Ascending aorta (tissue), 2 donors: Measurements from ENCODE around the gene SUPT4H1. TPM values are rescaled to one million over a fixed set of nuclear protein-coding genes. Genes with fewer than 3 reads are reported as not detected.

Source experiments
- DNase-seq, 2 donors: peaks; one replicate each; pipeline ENCODE4 v3.0.0-alpha.2; 2019; ENCODE audit warnings: low spot score in 2 of 2
- H3K27ac ChIP-seq, 2 donors: fragments of 200-600 bp; sonication (generic); one replicate each; pipeline ENCODE4 v1.5.1; 2016 to 2017; ENCODE audit warnings: mild to moderate bottlenecking in 1 of 2
- H3K27me3 ChIP-seq: fragments of 200-600 bp; sonication (generic); one replicate; pipeline ENCODE4 v1.5.1; 2017
- H3K36me3 ChIP-seq, 2 donors: fragments of 200-600 bp; sonication (generic); one replicate each; pipeline ENCODE4 v1.5.1; 2016
- H3K4me1 ChIP-seq, 2 donors: fragments of 200-600 bp; sonication (generic); one replicate each; pipeline ENCODE4 v1.5.1; 2016 to 2017; ENCODE audit warnings: mild to moderate bottlenecking in 1 of 2
- H3K4me3 ChIP-seq, 2 donors: fragments of 200-600 bp; sonication (generic); one replicate each; pipeline ENCODE4 v1.5.1; 2016 to 2017; ENCODE audit warnings: mild to moderate bottlenecking in 1 of 2
- H3K9me3 ChIP-seq, 2 donors: fragments of 200-600 bp; sonication (generic); one replicate each; pipeline ENCODE4 v1.5.1; 2016
- CTCF ChIP-seq, 3 experiments: fragments of 200-600 bp in 2 of 3; fragments of 450-650 bp in 1 of 3; sonication (generic) in 2 of 3; IDR thresholded peaks; one replicate each; pipeline ENCODE4 v1.5.1; 2016 to 2019; ENCODE audit warnings: antibody characterized with exemption in 3 of 3, mild to moderate bottlenecking in 1 of 3, moderate library complexity in 1 of 3
- intact Hi-C: fragments of 100-400 bp; cut with DNase I; formaldehyde crosslinking; loops from one replicate; pipeline ENCODE4 v1.15.1; 2023
- total RNA-seq: library from RNA; depleted of rRNA; stranded (reverse); fragments of >200 nt; gene quantifications from one replicate; pipeline ENCODE4 v1.1.0, GENCODE V29; 2016

The SUPT4H1 gene
- total RNA-seq, 1 donor from 2014 or later, result 18.0 TPM

GRCh38 chr17:58304750-58305486 lies 47.1 kb downstream of the SUPT4H1 start:
- Histone ChIP-seq H3K27ac (no peak overlapping the region), H3K36me3 (peaks cover 0 to 15% of the 10 kb centered on the region in 2 donors), H3K4me1 (no peaks in the 10 kb centered on the region), H3K9me3 (no peaks in the 10 kb centered on the region), H3K27me3 (no peaks in the 10 kb centered on the region), H3K4me3 (no peak overlapping the region)
- DNase-seq, result no peak
- no peak for TF ChIP-seq CTCF (IDR thresholded peaks at IDR 0.05)
- intact Hi-C loops, result no loop called here

GRCh38 chr17:58303971-58304749 lies 47.8 kb downstream of the SUPT4H1 start:
- Histone ChIP-seq H3K27me3 (no peaks in the 10 kb centered on the region), H3K4me1 (no peaks in the 10 kb centered on the region), H3K4me3 (no peak overlapping the region), H3K36me3 (peaks cover 0 to 7% of the 10 kb centered on the region in 2 donors), H3K27ac (no peak overlapping the region), H3K9me3 (no peaks in the 10 kb centered on the region)
- intact Hi-C loops, result no loop called here
- TF ChIP-seq CTCF (IDR thresholded peaks at IDR 0.05), result peak in 2 of 3 experiments; percentile 32 to 47
- peak in 1 of 2 donors; percentile 56 for DNase-seq

GRCh38 chr17:58302919-58303585 lies 48.9 kb downstream of the SUPT4H1 start:
- intact Hi-C loops, result no loop called here
- Histone ChIP-seq H3K27me3 (no peaks in the 10 kb centered on the region), H3K9me3 (no peaks in the 10 kb centered on the region), H3K4me3 (no peak overlapping the region), H3K4me1 (no peaks in the 10 kb centered on the region), H3K36me3 (peaks cover 0 to 7% of the 10 kb centered on the region in 2 donors), H3K27ac (no peak overlapping the region)
- no peak for TF ChIP-seq CTCF (IDR thresholded peaks at IDR 0.05)
- DNase-seq, result no peak

GRCh38 chr17:58302171-58302918 lies 49.7 kb downstream of the SUPT4H1 start:
- no peaks in the 10 kb centered on the region for H3K27me3 ChIP-seq
- no peak for DNase-seq
- H3K27ac ChIP-seq, result no peak overlapping the region
- TF ChIP-seq CTCF (IDR thresholded peaks at IDR 0.05), result no peak
- no peaks in the 10 kb centered on the region for H3K4me1 ChIP-seq
- intact Hi-C loops, result no loop called here
- no peak overlapping the region for H3K4me3 ChIP-seq
- H3K36me3 ChIP-seq, result peaks cover 0 to 4% of the 10 kb centered on the region in 2 donors
- no peaks in the 10 kb centered on the region for H3K9me3 ChIP-seq

- Histone ChIP-seq H3K4me3 (no peak overlapping the region), H3K36me3 (peaks cover 0 to 4% of the 10 kb centered on the region in 2 donors), H3K9me3 (no peaks in the 10 kb centered on the region), H3K4me1 (no peaks in the 10 kb centered on the region), H3K27me3 (no peaks in the 10 kb centered on the region), H3K27ac (no peak overlapping the region)
- TF ChIP-seq CTCF (IDR thresholded peaks at IDR 0.05), result no peak
- DNase-seq, result no peak
- intact Hi-C loops, result no loop called here
Observed at GRCh38 chr17:58301504-58302150, 50.4 kb downstream of the SUPT4H1 start.
